Measurements from ENCODE around the gene CMTM4.
"Not testable (repeated sequence)": the region's sequence is repeated elsewhere in the genome, so short reads cannot be mapped to it uniquely, and the experiment has no call there.

CMTM4 gene

DNA sequence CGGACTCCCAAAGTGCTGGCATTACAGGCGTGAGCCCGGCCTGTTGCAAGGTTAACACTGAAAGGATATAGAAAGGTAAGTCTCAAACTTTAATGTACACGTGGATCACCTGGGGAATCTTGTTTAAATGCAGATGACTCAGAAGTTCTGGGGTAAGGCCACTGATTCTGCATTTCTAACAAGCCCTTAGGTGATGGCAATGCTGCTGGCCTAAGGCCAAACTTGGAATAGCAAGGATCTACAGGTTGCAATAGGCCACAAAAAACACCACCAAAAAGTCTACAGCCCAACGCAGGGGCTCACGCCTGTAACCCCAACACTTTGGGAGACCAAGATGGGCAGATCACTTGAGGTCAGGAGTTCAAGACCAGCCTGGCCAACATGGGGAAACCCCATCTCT is 4.2 kb downstream of the CMTM4 start:
- Mint-ChIP-seq H3K36me3 (no peaks in the 10 kb centered on the region), H3K27ac (no peak overlapping the region), H3K9me3 (no peaks in the 10 kb centered on the region), H3K4me1 (peaks cover 12% of the 10 kb centered on the region), H3K4me3 (no peak overlapping the region), H3K27me3 (peaks cover 4% of the 10 kb centered on the region)

DNA sequence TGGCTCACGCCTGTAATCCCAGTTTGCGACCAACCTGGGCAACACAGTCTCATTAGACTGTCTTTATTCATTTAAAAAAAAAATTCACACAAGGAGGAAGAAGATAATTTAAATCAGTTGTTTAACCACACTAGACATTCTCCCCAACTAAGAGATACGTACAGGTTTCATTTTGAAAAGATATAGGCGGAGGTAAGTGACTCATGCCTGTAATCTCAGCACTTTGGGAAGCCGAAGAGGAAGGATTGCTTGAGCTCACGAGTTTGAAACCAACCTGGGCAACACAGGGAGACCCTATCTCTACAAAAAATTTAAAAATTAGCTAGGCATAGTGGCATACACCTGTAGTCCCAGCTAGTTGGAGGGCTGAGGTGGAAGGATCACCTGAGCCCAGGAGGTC is 5.3 kb downstream of the CMTM4 start:
- Mint-ChIP-seq H3K4me1 (peaks cover 12% of the 10 kb centered on the region), H3K9me3 (no peaks in the 10 kb centered on the region), H3K27me3 (peaks cover 4% of the 10 kb centered on the region), H3K27ac (no peak overlapping the region), H3K4me3 (no peak overlapping the region), H3K36me3 (no peaks in the 10 kb centered on the region)

DNA sequence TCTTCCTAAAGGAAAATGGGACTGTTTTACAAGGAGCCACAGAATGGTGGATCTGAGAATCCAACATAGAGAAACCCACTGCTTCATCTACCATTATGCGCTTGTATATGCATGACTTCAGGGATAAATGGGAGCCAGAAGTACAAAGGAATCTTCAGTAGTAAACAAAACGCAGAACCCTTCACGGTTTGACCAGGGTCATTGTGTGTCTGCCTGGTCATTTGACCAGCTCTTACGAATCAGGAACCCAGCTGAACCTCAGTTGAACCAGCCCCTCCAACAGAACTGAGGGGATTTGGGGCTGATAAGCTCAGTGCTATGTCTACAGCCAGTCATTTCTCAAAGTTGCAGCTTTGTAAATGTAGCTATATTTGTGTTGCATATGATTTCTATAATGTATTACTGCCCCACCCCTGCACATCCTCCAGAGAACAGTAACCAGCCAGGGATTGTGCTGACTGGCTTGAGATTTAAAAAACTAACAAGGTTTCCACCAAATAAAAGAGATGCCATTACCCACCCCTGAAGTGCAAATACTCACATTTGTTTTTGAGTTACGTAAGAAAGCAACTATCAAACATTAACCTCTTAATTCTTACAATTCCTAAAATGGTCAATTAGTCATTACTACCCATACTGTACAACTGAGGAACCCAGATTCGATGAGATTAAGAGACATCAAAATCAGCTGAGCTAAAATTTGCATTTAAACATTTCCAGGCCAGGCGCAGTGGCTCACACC is 6.3 kb downstream of the CMTM4 start:
- H3K4me1 Mint-ChIP-seq: peaks cover 6% of the 10 kb centered on the region
- no peaks in the 10 kb centered on the region for H3K36me3 Mint-ChIP-seq
- peaks cover 4% of the 10 kb centered on the region for H3K27me3 Mint-ChIP-seq
- no peak overlapping the region for H3K27ac Mint-ChIP-seq
- no peak overlapping the region for H3K4me3 Mint-ChIP-seq
- no peaks in the 10 kb centered on the region for H3K9me3 Mint-ChIP-seq

DNA sequence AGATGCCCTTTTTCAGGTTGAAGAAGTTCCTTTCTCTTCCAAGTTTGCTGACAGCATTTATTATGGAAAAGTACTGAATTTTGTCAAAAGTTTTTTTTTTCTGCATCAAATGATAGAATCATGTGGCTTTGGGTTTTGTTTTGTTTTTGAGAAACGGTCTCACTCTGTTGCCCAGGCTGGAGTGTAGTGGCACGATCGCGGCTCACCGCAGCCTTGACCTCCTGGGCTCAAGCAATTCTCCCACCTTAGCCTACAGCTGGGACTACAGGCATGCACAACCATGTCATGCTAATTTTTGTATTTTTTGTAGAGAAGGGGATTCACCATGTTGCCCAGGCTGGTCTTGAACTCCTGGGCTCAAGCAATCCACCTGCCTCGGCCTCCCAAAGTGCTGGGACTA is 7.3 kb downstream of the CMTM4 start:
- Mint-ChIP-seq H3K27ac (no peak overlapping the region), H3K4me1 (no peaks in the 10 kb centered on the region), H3K27me3 (peaks cover 2% of the 10 kb centered on the region), H3K9me3 (no peaks in the 10 kb centered on the region), H3K4me3 (no peak overlapping the region), H3K36me3 (no peaks in the 10 kb centered on the region)

DNA sequence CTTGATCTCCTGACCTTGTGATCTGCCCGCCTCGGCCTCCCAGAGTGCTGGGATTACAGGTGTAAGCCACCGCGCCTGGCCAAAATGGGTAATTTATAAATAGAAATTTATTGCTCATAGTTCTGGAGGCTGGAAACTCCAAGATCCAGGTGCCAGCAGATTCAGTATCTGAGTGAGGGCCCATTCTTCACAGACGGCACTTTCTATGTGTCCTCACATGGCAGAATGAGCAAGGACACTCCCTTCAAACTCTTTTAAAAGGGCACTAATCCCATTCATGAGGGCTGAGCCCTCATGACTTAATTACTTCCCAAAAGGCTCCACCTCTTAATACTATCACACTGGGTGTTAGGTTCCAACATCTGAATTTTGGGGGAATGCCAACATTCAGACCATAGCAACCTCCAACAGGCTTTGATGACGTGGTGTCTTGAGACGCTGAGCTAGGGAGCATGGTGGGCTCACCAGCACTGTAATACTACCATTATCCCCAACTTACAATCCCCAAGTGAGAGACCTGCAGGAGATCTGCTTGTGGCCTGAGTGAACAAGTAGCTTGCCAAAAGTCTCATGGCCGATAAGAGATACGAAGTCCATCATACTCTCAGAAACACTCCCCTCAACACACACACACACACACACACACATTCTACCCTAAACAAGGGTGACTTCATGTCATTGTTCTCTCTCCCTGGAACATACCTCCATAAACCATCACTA is 8.5 kb downstream of the CMTM4 start:
- H3K27ac Mint-ChIP-seq: no peak overlapping the region
- no peaks in the 10 kb centered on the region for H3K27me3 Mint-ChIP-seq
- no peak overlapping the region for H3K4me3 Mint-ChIP-seq
- H3K9me3 Mint-ChIP-seq: no peaks in the 10 kb centered on the region
- no peaks in the 10 kb centered on the region for H3K36me3 Mint-ChIP-seq
- no peaks in the 10 kb centered on the region for H3K4me1 Mint-ChIP-seq

DNA sequence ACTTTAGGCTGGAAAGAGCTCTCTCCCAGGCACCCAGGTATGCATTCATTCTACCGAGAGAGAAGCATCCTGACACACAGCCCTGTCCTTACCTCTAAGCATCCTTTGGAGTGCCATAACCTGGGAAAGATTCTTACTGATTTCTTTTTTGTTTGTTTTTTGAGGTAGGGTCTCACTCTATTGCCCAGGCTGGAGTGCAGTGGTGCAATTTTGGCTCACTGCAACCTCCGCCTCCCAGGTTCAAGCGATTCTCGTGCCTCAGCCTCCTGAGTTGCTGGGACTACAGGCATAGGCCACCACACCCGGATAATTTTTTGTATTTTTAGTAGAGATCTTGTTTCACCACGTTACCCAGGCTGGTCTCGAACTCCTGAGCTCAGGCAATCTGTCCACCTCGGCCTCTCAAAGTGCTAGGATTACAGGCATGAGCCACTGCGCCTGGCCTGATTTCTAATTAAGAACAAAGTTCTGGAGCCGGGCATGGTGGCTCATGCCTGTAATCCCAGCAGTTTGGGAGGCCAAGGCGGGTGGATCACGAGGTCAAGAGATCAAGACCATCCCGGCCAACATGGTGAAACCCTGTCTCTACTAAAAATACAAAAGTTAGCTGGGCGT is 10.9 kb downstream of the CMTM4 start:
- not testable (repeated sequence) for H3K4me3 Mint-ChIP-seq, H3K9me3 Mint-ChIP-seq, H3K27ac Mint-ChIP-seq, H3K36me3 Mint-ChIP-seq, H3K27me3 Mint-ChIP-seq, H3K4me1 Mint-ChIP-seq

DNA sequence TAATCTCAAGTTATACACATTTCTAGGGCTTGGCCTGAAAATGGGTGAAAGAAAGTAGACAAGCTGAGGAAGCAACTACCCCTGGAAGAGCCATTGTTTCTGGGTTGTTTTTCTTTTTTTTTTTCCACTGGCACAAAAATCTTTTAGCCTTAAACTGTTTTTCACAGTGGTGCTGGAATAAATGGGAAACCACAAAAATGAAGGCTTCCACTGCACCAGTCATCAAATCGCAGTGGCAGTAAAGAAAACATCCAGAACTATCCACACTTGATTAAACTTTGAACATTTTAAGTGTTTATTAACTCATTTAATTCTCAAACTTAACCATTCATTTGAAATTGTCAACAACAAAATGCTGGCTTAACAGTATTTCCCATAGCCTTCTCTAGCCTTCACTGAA is 14.3 kb downstream of the CMTM4 start:
- no peaks in the 10 kb centered on the region for H3K4me1 Mint-ChIP-seq
- H3K36me3 Mint-ChIP-seq: no peaks in the 10 kb centered on the region
- H3K9me3 Mint-ChIP-seq: no peaks in the 10 kb centered on the region
- no peaks in the 10 kb centered on the region for H3K27me3 Mint-ChIP-seq
- H3K27ac Mint-ChIP-seq: no peak overlapping the region
- no peak overlapping the region for H3K4me3 Mint-ChIP-seq

DNA sequence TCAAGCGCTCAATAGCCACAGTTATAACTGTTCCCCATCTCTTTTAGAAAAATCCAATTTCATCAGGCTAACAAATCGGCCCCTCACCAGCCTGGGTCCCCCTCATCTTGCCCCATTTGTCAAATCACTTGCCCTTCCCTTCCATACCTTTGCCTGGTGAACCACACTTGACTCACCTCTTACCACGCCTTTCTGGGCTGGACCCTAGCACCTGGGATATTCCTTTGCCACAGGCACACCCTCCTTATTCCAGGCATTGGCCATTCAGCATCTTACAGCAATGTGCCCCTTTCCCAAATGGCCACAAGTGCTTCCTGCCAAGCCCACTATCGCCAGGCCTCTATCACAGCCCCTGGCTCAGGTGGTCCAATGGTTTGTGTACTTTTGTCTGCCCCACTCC is 14.9 kb downstream of the CMTM4 start:
- H3K9me3 Mint-ChIP-seq: no peaks in the 10 kb centered on the region
- no peaks in the 10 kb centered on the region for H3K36me3 Mint-ChIP-seq
- H3K4me1 Mint-ChIP-seq: no peaks in the 10 kb centered on the region
- H3K27me3 Mint-ChIP-seq: no peaks in the 10 kb centered on the region
- H3K4me3 Mint-ChIP-seq: no peak overlapping the region
- H3K27ac Mint-ChIP-seq: no peak overlapping the region

DNA sequence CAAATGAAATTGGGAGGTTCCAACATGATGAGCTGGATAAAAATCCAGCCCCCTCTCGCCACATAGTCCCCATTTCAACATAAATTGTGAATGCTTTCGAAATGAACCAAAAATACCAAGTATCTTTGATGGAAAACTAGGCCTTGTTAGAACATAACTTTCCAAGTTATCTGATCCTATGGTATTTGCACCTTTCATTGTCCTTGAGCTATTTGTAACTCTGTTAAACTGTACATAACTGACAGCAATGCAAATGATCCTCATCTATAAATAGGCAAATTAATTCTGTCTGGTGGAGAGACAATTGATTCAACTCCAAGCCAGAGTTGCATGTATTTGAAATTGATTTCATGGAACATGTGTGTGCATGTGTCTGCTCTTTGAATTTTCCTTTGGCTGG is 18.2 kb downstream of the CMTM4 start:
- no peaks in the 10 kb centered on the region for H3K27me3 Mint-ChIP-seq
- H3K36me3 Mint-ChIP-seq: no peaks in the 10 kb centered on the region
- no peaks in the 10 kb centered on the region for H3K9me3 Mint-ChIP-seq
- no peaks in the 10 kb centered on the region for H3K4me1 Mint-ChIP-seq
- no peak overlapping the region for H3K27ac Mint-ChIP-seq
- H3K4me3 Mint-ChIP-seq: no peak overlapping the region

DNA sequence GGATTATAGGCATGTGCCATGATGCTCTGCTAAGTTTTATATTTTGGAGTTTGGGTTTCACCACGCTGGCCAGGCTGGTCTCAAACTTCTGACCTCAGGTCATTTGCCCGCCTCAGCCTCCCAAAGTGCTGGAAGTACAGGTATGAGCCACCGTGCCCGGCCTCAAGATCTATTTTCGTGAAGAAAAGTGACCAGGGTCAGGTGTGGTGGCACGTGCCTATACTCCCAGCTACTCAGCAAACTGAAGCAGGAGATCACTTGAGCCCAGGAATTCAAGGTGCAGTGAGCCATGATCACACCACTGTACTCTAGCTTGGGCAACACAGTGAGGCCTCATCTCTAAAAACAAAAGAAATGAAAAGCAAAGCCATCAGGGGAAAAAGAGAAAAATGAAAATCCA is 18.7 kb downstream of the CMTM4 start:
- Mint-ChIP-seq H3K27ac (no peak overlapping the region), H3K27me3 (no peaks in the 10 kb centered on the region), H3K4me1 (no peaks in the 10 kb centered on the region)

DNA sequence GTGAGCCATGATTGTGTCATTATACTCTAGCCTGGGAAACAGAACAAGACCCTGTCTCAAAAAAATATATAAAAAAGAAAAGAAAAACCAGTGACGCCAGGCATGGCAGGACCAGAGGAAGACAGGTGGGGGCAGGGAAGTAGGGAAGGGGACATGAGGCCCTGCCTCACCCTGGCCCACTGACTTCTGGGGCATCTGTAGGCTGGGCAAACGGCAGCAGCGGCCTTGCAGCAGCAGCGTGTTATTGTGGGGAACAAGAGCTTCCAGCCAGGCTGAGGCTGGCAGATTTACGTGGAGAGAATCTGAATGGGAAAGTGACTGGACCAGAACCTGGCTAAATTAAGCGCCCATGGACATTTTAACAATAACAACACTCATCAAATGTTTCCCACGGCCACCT is 19.4 kb downstream of the CMTM4 start:
- H3K36me3 Mint-ChIP-seq: no peaks in the 10 kb centered on the region
- H3K27me3 Mint-ChIP-seq: no peaks in the 10 kb centered on the region
- no peak overlapping the region for H3K27ac Mint-ChIP-seq
- H3K4me3 Mint-ChIP-seq: no peak overlapping the region
- no peaks in the 10 kb centered on the region for H3K4me1 Mint-ChIP-seq
- H3K9me3 Mint-ChIP-seq: no peaks in the 10 kb centered on the region

More for the DNA sequence above, 18.7 kb downstream of the CMTM4 start:
- no peaks in the 10 kb centered on the region for H3K36me3 Mint-ChIP-seq
- no peaks in the 10 kb centered on the region for H3K9me3 Mint-ChIP-seq
- no peak overlapping the region for H3K4me3 Mint-ChIP-seq

DNA sequence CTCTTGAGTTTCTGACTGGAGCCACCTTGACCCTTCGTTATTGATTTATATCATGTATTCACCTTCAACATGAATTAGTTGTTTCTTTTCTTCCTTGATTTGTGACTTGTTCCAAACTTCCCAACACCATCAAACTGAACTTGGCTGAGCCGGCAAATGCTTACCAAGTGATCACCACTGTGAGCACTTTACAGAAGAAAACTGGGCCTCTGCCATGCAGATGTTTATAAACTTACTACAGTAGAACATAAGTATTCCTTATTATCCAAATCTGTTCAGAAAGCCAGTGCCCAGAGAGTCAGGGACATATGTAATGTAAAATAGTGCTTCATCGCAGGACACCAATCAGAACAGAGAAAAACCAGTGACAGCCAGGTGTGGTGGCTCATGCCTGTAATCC is 19.9 kb downstream of the CMTM4 start:
- Mint-ChIP-seq H3K4me3 (no peak overlapping the region), H3K9me3 (no peaks in the 10 kb centered on the region), H3K27me3 (no peaks in the 10 kb centered on the region), H3K4me1 (no peaks in the 10 kb centered on the region), H3K27ac (no peak overlapping the region), H3K36me3 (no peaks in the 10 kb centered on the region)

DNA sequence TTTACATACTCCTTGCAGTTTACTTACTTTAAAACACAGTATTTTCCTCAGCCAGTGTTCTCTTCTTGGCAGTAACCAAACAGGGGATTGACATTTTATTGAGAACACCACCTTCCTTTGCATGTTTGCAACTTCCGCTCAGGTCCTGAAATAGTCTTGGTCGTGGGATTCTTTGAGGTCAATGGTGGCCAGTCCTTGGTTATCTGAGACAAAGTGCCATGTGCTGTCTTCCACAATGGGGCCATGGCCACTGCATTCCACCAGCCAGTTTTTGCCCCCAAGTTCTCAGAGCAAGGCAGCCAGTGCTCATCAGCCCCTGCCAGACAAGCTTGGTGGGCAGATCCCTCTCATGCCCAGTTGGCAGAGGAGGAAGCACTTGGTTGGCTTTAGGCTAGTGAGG is 22.9 kb downstream of the CMTM4 start:
- H3K4me3 Mint-ChIP-seq: no peak overlapping the region
- H3K9me3 Mint-ChIP-seq: no peaks in the 10 kb centered on the region
- H3K27ac Mint-ChIP-seq: no peak overlapping the region
- no peaks in the 10 kb centered on the region for H3K4me1 Mint-ChIP-seq
- H3K36me3 Mint-ChIP-seq: no peaks in the 10 kb centered on the region
- H3K27me3 Mint-ChIP-seq: no peaks in the 10 kb centered on the region

DNA sequence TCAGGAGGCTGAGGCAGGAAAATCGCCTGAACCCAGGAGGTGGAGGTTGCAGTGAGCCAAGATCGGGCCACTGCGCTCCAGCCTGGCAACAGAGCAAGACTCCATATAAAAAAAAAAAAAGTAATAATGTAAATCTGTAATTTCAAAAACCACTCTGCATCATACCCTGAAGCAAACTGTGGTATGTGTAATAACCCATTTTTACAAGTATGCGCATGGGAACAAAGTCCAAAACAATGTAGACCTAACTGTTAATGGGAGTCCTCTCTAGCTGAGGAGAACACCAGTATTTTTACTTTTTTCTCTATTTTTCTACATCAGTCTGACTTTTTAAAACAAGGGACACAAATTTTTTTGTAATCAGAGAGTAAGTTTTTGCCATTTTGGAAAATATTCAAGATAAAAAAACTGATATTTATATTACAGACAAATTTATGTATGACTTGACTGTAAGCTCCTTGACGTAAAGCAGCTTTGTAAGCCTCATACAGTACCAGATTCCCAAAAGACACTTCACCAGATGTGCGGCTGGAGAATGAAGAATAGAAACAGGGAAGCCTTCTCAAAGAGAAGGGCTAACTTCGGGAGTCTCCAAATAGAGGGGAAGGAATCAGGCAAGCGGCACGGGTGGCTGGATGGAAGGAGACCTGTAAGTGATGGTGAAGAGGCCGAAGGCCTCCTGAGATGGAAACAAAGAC is 25.7 kb downstream of the CMTM4 start:
- no peaks in the 10 kb centered on the region for H3K27me3 Mint-ChIP-seq
- no peak overlapping the region for H3K4me3 Mint-ChIP-seq
- H3K36me3 Mint-ChIP-seq: no peaks in the 10 kb centered on the region
- H3K27ac Mint-ChIP-seq: no peak overlapping the region
- no peaks in the 10 kb centered on the region for H3K9me3 Mint-ChIP-seq
- H3K4me1 Mint-ChIP-seq: no peaks in the 10 kb centered on the region

DNA sequence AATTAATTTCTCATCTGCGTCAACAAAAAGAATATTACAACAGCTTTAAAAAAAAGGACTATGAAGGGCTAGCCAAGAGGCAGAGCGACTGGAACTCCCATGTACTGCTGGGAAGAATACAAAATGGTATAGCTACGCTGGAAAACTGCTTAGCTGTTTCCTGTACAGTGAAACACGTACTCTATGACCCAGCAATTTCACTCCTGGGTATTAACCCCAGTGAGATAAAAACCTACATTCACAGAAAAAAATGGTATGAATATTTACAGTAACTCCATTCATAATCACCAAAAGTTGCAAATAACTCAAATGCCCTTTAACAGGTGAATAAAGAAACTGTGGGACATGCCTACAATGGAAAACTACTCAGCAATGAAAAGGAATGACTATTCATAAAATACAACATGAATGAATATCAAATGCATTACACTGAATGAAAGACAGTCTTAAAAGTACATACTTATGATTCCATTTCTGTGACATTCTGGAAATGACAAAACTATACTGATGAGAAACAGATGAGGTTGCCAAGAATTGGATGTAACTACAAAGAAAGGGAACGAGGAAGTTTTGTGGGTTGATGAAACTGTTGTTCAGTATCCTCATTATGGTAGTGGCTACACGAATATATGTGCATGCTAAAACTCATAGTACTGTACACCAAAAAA is 27.6 kb downstream of the CMTM4 start:
- Mint-ChIP-seq H3K4me3 (no peak overlapping the region), H3K27ac (no peak overlapping the region), H3K36me3 (no peaks in the 10 kb centered on the region), H3K27me3 (no peaks in the 10 kb centered on the region), H3K9me3 (no peaks in the 10 kb centered on the region), H3K4me1 (no peaks in the 10 kb centered on the region)
